HCT116 (cell line): ENCODE data around the gene TXNL1. TPM values are rescaled to one million over a fixed set of nuclear protein-coding genes. Genes with fewer than 3 reads are reported as not detected.
A peak's percentile ranks its signal among the peaks of the same experiment; 100 is the strongest.

Experiments used
- ATAC-seq: fragments of 200-7000 bp; cut with Tn5 transposase; 2 replicates; pipeline ENCODE4 v1.9.1; 2020; ENCODE audit warnings: mild to moderate bottlenecking, moderate library complexity
- BruUV-seq: library from RNA; stranded (reverse); fragments of 400-500 nt; replicated peaks from 2 replicates; lab custom pipeline; 2021; lab: Mats Ljungman, UMichigan
- CTCF ChIA-PET: fragments of 300-600 bp; sonication (Branson Sonifier 250); formaldehyde crosslinking; loops from one replicate; lab custom pipeline; 2021; ENCODE audit warnings: antibody characterized with exemption; lab: Charles Lee
- POLR2A ChIA-PET: fragments of 300-600, 350-600 bp; sonication (Branson Sonifier 250); formaldehyde crosslinking; loops from one replicate; lab custom pipeline; 2021; ENCODE audit warnings: antibody characterized with exemption; lab: Charles Lee
- RAD21 ChIA-PET, 2 experiments: fragments of 300-600 bp; sonication (Branson Sonifier 250); formaldehyde crosslinking; loops; one replicate each; lab custom pipeline; 2023; ENCODE audit warnings: low total read pairs in 2 of 2; ENCODE audit not compliant: uncharacterized antibody in 2 of 2, unreplicated experiment in 2 of 2, low non-redundant PET in 1 of 2; lab: Charles Lee
- DNase-seq: peaks from one replicate; pipeline ENCODE4 v3.0.0-alpha.2; 2010; ENCODE audit warnings: low read depth, low spot score
- H2AFZ ChIP-seq: fragments of 200-600 bp; shearing (Covaris generic), sonication (generic); 2 replicates; pipeline ENCODE4 v1.6.1; 2017; ENCODE audit warnings: low read depth, mixed run types, mixed read lengths, antibody characterized with exemption, low read length; ENCODE audit not compliant: poor library complexity, severe bottlenecking
- H3K27ac ChIP-seq: 2 replicates; pipeline ENCODE4 v1.5.1; 2012; ENCODE audit warnings: low read depth, low read length
- H3K27me3 ChIP-seq: fragments of 200-600 bp; sonication (generic); 2 replicates; pipeline ENCODE4 v1.6.1; 2016; ENCODE audit warnings: mixed run types, low read length, mixed read lengths; ENCODE audit not compliant: insufficient read depth
- H3K36me3 ChIP-seq, 2 experiments: fragments of 200-500 bp in 1 of 2; fragments of 200-600 bp in 1 of 2; sonication (Bioruptor generic) in 1 of 2; sonication (generic) in 1 of 2; 2 replicates each; pipeline versions ENCODE4 v1.5.1 to v1.6.1; 2014 to 2016; ENCODE audit warnings: low read length in 2 of 2, inconsistent platforms in 1 of 2, mixed read lengths in 1 of 2, mixed run types in 1 of 2; ENCODE audit not compliant: insufficient read depth in 2 of 2, control insufficient read depth in 1 of 2
- H3K4me1 ChIP-seq, 2 experiments: fragments of 200-600 bp in 1 of 2; sonication (generic) in 1 of 2; 2 replicates each; pipeline versions ENCODE4 v1.5.1 to v1.6.1; 2012 to 2017; ENCODE audit warnings: low read length in 2 of 2, inconsistent platforms in 1 of 2, mild to moderate bottlenecking in 1 of 2, mixed read lengths in 1 of 2, mixed run types in 1 of 2, moderate library complexity in 1 of 2; ENCODE audit not compliant: insufficient read depth in 2 of 2, control insufficient read depth in 1 of 2
- H3K4me2 ChIP-seq: fragments of 200-600 bp; sonication (generic); 2 replicates; pipeline ENCODE4 v1.6.1; 2017; ENCODE audit warnings: mixed run types, low read length, mixed read lengths
- H3K4me3 ChIP-seq, 2 experiments: fragments of 200-600 bp in 1 of 2; sonication (generic) in 1 of 2; replicated peaks in 1 of 2; 2 replicates each; pipeline ENCODE4 v1.5.1; 2011 to 2016; ENCODE audit warnings: low read length in 2 of 2, control low read depth in 1 of 2, low read depth in 1 of 2, mild to moderate bottlenecking in 1 of 2, mixed read lengths in 1 of 2, mixed run types in 1 of 2
- H3K79me2 ChIP-seq: fragments of 200-600 bp; sonication (generic); 2 replicates; pipeline ENCODE4 v1.6.1; 2017; ENCODE audit warnings: mild to moderate bottlenecking, mixed run types, low read length, moderate library complexity, mixed read lengths; ENCODE audit not compliant: insufficient read depth
- H3K9ac ChIP-seq: fragments of 200-600 bp; sonication (generic); 2 replicates; pipeline ENCODE4 v1.6.1; 2016; ENCODE audit warnings: low read length, mixed read lengths
- H3K9me2 ChIP-seq: fragments of 200-600 bp; sonication (generic), shearing (Covaris generic); 2 replicates; pipeline ENCODE4 v1.6.1; 2017; ENCODE audit warnings: mixed run types, mild to moderate bottlenecking, moderate library complexity; ENCODE audit not compliant: insufficient read depth
- H3K9me3 ChIP-seq, 2 experiments: fragments of 200-500 bp in 1 of 2; fragments of 200-600 bp in 1 of 2; sonication (Bioruptor generic) in 1 of 2; sonication (generic) in 1 of 2; 2 replicates each; pipeline ENCODE4 v1.6.1; 2014 to 2017; ENCODE audit warnings: low read length in 2 of 2, mixed read lengths in 2 of 2, inconsistent platforms in 1 of 2, low read depth in 1 of 2, mild to moderate bottlenecking in 1 of 2, mixed run types in 1 of 2, moderate library complexity in 1 of 2; ENCODE audit not compliant: control insufficient read depth in 1 of 2, insufficient read depth in 1 of 2
- H4K20me1 ChIP-seq: fragments of 200-600 bp; sonication (generic), shearing (Covaris generic); 2 replicates; pipeline ENCODE4 v1.6.1; 2017; ENCODE audit warnings: mixed run types, mild to moderate bottlenecking, moderate library complexity; ENCODE audit not compliant: insufficient read depth
- CTCF ChIP-seq, 3 experiments: fragments of 200-600 bp in 1 of 3; sonication (generic) in 1 of 3; IDR thresholded peaks in 2 of 3; conservative IDR thresholded peaks in 1 of 3; 2 replicates each; pipeline ENCODE4 v1.5.1; 2012 to 2017; ENCODE audit warnings: low read depth in 2 of 3, low read length in 2 of 3, antibody characterized with exemption in 1 of 3, borderline replicate concordance in 1 of 3, control low read depth in 1 of 3, mild to moderate bottlenecking in 1 of 3, mixed read lengths in 1 of 3, mixed run types in 1 of 3, moderate library complexity in 1 of 3; ENCODE audit not compliant: insufficient read depth in 1 of 3
- EGR1 ChIP-seq: IDR thresholded peaks from 2 replicates; pipeline ENCODE4 v1.6.1; 2012; ENCODE audit warnings: low read depth
- ELF1 ChIP-seq: IDR thresholded peaks from 2 replicates; pipeline ENCODE4 v1.6.1; 2012; ENCODE audit warnings: low read depth, borderline replicate concordance
- EZH2 ChIP-seq: fragments of 200-600 bp; sonication (generic); IDR thresholded peaks from 2 replicates; pipeline ENCODE4 v1.6.1; 2017; ENCODE audit warnings: antibody characterized with exemption, mixed run types
- EZH2phosphoT487 ChIP-seq: fragments of 200-600 bp; IDR thresholded peaks from 2 replicates; pipeline ENCODE4 v1.6.1; 2018; ENCODE audit warnings: antibody characterized with exemption, borderline replicate concordance
- FOSL1 ChIP-seq: IDR thresholded peaks from 2 replicates; pipeline ENCODE4 v1.6.1; 2012; ENCODE audit warnings: low read depth
- JUND ChIP-seq: IDR thresholded peaks from 2 replicates; pipeline ENCODE4 v1.6.1; 2012
- MAX ChIP-seq: IDR thresholded peaks from 2 replicates; pipeline ENCODE4 v1.6.1; 2012
- POLR2A ChIP-seq: IDR thresholded peaks from 2 replicates; pipeline ENCODE4 v1.7.0; 2011; ENCODE audit warnings: borderline replicate concordance; ENCODE audit not compliant: insufficient read depth, insufficient read length; ENCODE audit errors: extremely low read depth
- SIN3A ChIP-seq: IDR thresholded peaks from 2 replicates; pipeline ENCODE4 v1.6.1; 2012; ENCODE audit warnings: low read depth
- SP1 ChIP-seq: IDR thresholded peaks from 2 replicates; pipeline ENCODE4 v1.6.1; 2012; ENCODE audit warnings: low read depth
- TCF7L2 ChIP-seq: IDR thresholded peaks from 2 replicates; pipeline ENCODE4 v1.7.0; 2011; ENCODE audit warnings: borderline replicate concordance, inconsistent platforms; ENCODE audit not compliant: insufficient read depth, insufficient read length; ENCODE audit errors: extremely low read depth
- YY1 ChIP-seq: IDR thresholded peaks from 2 replicates; pipeline ENCODE4 v1.6.1; 2011; ENCODE audit warnings: low read length, low read depth, moderate library complexity, mild to moderate bottlenecking; ENCODE audit not compliant: insufficient replicate concordance; ENCODE audit errors: extremely low read depth
- ZFX ChIP-seq: fragments of 450-650 bp; IDR thresholded peaks from 2 replicates; pipeline ENCODE4 v1.6.1; 2017
- intact Hi-C: fragments of 100-400 bp; cut with micrococcal nuclease; formaldehyde crosslinking; loops from 2 replicates; pipeline ENCODE4 v1.10.0; 2022
- total RNA-seq: library from RNA; stranded (reverse); gene quantifications from one replicate; pipeline ENCODE4 v1.2.1, GENCODE V29; 2021; ENCODE audit not compliant: unreplicated experiment
- TF ChIP-seq, protein P1 (sequence below): IDR thresholded peaks from 2 replicates; pipeline ENCODE4 v1.6.1; 2012
- TF ChIP-seq, protein P2 (sequence below): IDR thresholded peaks from 2 replicates; pipeline ENCODE4 v1.6.1; 2011; ENCODE audit warnings: mild to moderate bottlenecking, low read length, moderate library complexity; ENCODE audit not compliant: insufficient replicate concordance; ENCODE audit errors: extremely low read depth

TXNL1 gene
- total RNA-seq, 1 experiment from 2014 or later: 86.5 TPM

DNA sequence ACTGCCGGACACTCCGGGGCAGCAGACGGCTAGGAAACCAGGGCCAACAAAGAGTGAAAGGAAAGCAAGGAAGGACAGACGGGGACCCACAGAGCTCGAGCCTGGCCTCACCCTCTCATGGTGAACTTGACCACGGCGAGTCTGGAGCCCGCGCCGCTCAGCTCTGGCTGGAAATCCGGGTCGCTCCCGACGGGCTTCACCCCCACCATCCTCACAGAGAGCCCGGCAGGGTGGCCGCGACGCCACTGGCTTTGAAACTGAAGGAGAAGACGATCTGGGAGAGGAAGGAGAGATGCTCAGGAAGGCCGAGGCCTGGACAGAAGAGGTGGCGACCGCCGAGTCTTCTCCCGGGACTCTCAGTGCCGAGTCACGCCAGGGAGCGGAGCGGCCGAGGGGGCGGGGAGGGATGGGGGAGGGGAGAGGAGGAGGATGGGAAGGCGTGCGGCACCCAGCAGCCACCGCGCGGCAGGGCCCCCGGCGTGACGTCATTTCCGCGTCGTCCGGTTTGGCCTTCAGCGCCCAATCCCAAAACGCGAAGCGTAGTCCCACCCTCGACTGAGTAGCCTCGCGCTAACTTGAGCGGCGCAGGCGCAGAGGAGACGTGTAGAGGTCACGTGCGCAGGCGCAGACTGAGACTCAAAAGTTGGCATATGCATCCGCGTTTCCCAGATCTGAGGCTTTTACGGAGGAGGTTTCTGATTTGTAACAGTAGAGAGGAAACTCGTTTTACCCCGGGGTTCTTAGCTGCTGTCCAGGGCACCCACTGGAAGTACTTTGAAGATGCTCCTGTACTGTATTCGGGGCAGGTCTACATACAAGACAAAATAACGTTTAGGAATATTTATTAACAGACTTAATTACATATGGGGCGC, at the start of gene TXNL1 (continued):
- TF ChIP-seq CTCF (IDR thresholded peaks at IDR 0.05 in 2 of 3, conservative IDR thresholded peaks at IDR 0.05 in 1 of 3; ENCODE audit: borderline replicate concordance in 1 of 3, insufficient read depth in 1 of 3, low read depth in 2 of 3, low read length in 2 of 3): no peak
- peak; percentile 85 for TF ChIP-seq ZFX
- peak; percentile 83 for TF ChIP-seq SP1
- peak; percentile 76 for TF ChIP-seq POLR2A
- TF ChIP-seq, all 23 proteins: peak for 12

- intact Hi-C loops: no loop called here
- CTCF ChIA-PET: no interaction called here
- RAD21 ChIA-PET: no interaction called here
- Histone ChIP-seq H2AFZ (no peak overlapping the region), H4K20me1 (no peaks in the 10 kb centered on the region), H3K36me3 (no peaks in the 10 kb centered on the region), H3K79me2 (no peaks in the 10 kb centered on the region), H3K4me2 (no peak overlapping the region), H3K9me2 (no peaks in the 10 kb centered on the region), H3K27ac (no peak overlapping the region), H3K27me3 (no peaks in the 10 kb centered on the region), H3K4me1 (no peaks in the 10 kb centered on the region), H3K9ac (no peak overlapping the region), H3K4me3 (no peak overlapping the region), H3K9me3 (no peaks in the 10 kb centered on the region)
- ATAC-seq: no peak
- POLR2A ChIA-PET: no interaction called here
- BruUV-seq: no TSS peak
- DNase-seq: no peak
- TF ChIP-seq FOSL1: no peak
- TF ChIP-seq EZH2phosphoT487: no peak
- TF ChIP-seq CTCF (IDR thresholded peaks at IDR 0.05 in 2 of 3, conservative IDR thresholded peaks at IDR 0.05 in 1 of 3; ENCODE audit: borderline replicate concordance in 1 of 3, insufficient read depth in 1 of 3, low read depth in 2 of 3, low read length in 2 of 3): no peak
- TF ChIP-seq EGR1: no peak
- TF ChIP-seq JUND: no peak
- no peak for TF ChIP-seq ELF1
- TF ChIP-seq SP1: no peak
- TF ChIP-seq MAX: no peak
- no peak for TF ChIP-seq EZH2
- TF ChIP-seq, protein P1, sequence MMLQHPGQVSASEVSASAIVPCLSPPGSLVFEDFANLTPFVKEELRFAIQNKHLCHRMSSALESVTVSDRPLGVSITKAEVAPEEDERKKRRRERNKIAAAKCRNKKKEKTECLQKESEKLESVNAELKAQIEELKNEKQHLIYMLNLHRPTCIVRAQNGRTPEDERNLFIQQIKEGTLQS: no peak
- TF ChIP-seq, protein P2, sequence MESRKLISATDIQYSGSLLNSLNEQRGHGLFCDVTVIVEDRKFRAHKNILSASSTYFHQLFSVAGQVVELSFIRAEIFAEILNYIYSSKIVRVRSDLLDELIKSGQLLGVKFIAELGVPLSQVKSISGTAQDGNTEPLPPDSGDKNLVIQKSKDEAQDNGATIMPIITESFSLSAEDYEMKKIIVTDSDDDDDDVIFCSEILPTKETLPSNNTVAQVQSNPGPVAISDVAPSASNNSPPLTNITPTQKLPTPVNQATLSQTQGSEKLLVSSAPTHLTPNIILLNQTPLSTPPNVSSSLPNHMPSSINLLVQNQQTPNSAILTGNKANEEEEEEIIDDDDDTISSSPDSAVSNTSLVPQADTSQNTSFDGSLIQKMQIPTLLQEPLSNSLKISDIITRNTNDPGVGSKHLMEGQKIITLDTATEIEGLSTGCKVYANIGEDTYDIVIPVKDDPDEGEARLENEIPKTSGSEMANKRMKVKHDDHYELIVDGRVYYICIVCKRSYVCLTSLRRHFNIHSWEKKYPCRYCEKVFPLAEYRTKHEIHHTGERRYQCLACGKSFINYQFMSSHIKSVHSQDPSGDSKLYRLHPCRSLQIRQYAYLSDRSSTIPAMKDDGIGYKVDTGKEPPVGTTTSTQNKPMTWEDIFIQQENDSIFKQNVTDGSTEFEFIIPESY: no peak
- TF ChIP-seq SIN3A: no peak
- TF ChIP-seq TCF7L2: no peak
- no peak for TF ChIP-seq YY1
- TF ChIP-seq POLR2A: no peak
Observed at GRCh38 chr18:56684277-56684676, 45.9 kb upstream of the TXNL1 start.
